GM18507 (cell line): ENCODE data around the gene LY6G5B.
"Not testable (repeated sequence)": the region's sequence is repeated elsewhere in the genome, so short reads cannot be mapped to it uniquely, and the experiment has no call there.

ENCODE experiments used
- DNase-seq: peaks from one replicate; pipeline ENCODE4 v3.0.0; 2011; ENCODE audit warnings: low read depth; ENCODE audit not compliant: insufficient read length; ENCODE audit errors: extremely low spot score
- FAIRE-seq: peaks from 2 replicates; lab custom pipeline; 2011; peaks lifted over from hg19 to GRCh38; lab: Jason Lieb, UNC

LY6G5B gene

GRCh38 chr6:31709157-31709556 lies 39.4 kb downstream of the LY6G5B start:
- not testable (repeated sequence) for DNase-seq, FAIRE-seq

GRCh38 chr6:31710523-31711219 lies 40.9 kb downstream of the LY6G5B start:
- no peak for DNase-seq
- FAIRE-seq = no peak

GRCh38 chr6:31711233-31711632 lies 41.5 kb downstream of the LY6G5B start:
- DNase-seq (no peak), FAIRE-seq (no peak)

GRCh38 chr6:31712296-31712695 lies 42.5 kb downstream of the LY6G5B start:
- DNase-seq (no peak), FAIRE-seq (no peak)

- no peak for FAIRE-seq
Observed at GRCh38 chr6:31713465-31713864, 43.7 kb downstream of the LY6G5B start.

GRCh38 chr6:31713991-31714684 lies 44.4 kb downstream of the LY6G5B start:
- DNase-seq (no peak), FAIRE-seq (no peak)

More at GRCh38 chr6:31713465-31713864, 43.7 kb downstream of the LY6G5B start:
- DNase-seq = no peak

GRCh38 chr6:31715022-31715958 lies 45.5 kb downstream of the LY6G5B start, which contains the start of gene LY6G6D:
Gene LY6G6D, plus strand, starts transcription at chr6:31715348. Its CDS starts 8 bp downstream, at chr6:31715356.
- DNase-seq (no peak), FAIRE-seq (no peak)

- FAIRE-seq = no peak
Observed at GRCh38 chr6:31717499-31718222, 47.9 kb downstream of the LY6G5B start.

GRCh38 chr6:31718265-31718664 lies 48.5 kb downstream of the LY6G5B start:
- DNase-seq = no peak

More at GRCh38 chr6:31717499-31718222, 47.9 kb downstream of the LY6G5B start:
- DNase-seq = no peak

GRCh38 chr6:31719001-31719400 lies 49.2 kb downstream of the LY6G5B start:
- no peak for FAIRE-seq
- DNase-seq = no peak

More at GRCh38 chr6:31718265-31718664, 48.5 kb downstream of the LY6G5B start:
- no peak for FAIRE-seq

GRCh38 chr6:31720196-31720770 lies 50.5 kb downstream of the LY6G5B start:
- no peak for FAIRE-seq
- no peak for DNase-seq

GRCh38 chr6:31721351-31722020 lies 51.7 kb downstream of the LY6G5B start, which contains the start of gene LY6G6C:
Gene LY6G6C, minus strand, starts transcription at chr6:31721746. Its CDS starts 67 bp downstream, at chr6:31721679.
- DNase-seq (no peak), FAIRE-seq (no peak)

- FAIRE-seq (no peak), DNase-seq (no peak)
Observed at GRCh38 chr6:31722173-31722572, 52.4 kb downstream of the LY6G5B start.
